Gastroesophageal sphincter (tissue), 3 donors: ENCODE results near the gene NEURL1.

Source experiments
- CTCF ChIP-seq, 4 experiments: fragments of 200-600 bp in 2 of 4; fragments of 450-650 bp in 2 of 4; sonication (generic) in 1 of 4; IDR thresholded peaks; one replicate each; pipeline ENCODE4 v1.5.1; 2017 to 2019; ENCODE audit warnings: antibody characterized with exemption in 4 of 4, mild to moderate bottlenecking in 2 of 4, moderate library complexity in 2 of 4
- EP300 ChIP-seq: sonication (generic); formaldehyde crosslinking; IDR thresholded peaks from one replicate; pipeline ENCODE4 v1.6.1; 2017; ENCODE audit warnings: antibody characterized with exemption, mild to moderate bottlenecking
- POLR2A ChIP-seq, 2 donors: fragments of 450-650 bp; IDR thresholded peaks; one replicate each; pipeline ENCODE4 v1.6.1; 2017; ENCODE audit warnings: antibody characterized with exemption in 2 of 2, mild to moderate bottlenecking in 2 of 2, moderate library complexity in 1 of 2
- POLR2AphosphoS5 ChIP-seq: sonication (generic); formaldehyde crosslinking; IDR thresholded peaks from one replicate; pipeline ENCODE4 v1.6.1; 2017; ENCODE audit warnings: antibody characterized with exemption

- TF ChIP-seq CTCF (IDR thresholded peaks at IDR 0.05) (no peak), POLR2A (IDR thresholded peaks at IDR 0.05) (no peak), POLR2AphosphoS5 (no peak), EP300 (no peak)
Measured at GRCh38 chr10:103560886-103561285, 67.4 kb downstream of the NEURL1 start.
